DOHH2 (cell line): ENCODE measurements around the gene ACSF3.

Source experiments
- CTCF ChIP-seq: fragments of 200-600 bp; sonication (generic); IDR thresholded peaks from one replicate; pipeline ENCODE4 v1.5.1; 2014; ENCODE audit warnings: antibody characterized with exemption, mild to moderate bottlenecking, low read depth, low read length; ENCODE audit not compliant: poor library complexity, severe bottlenecking
- EZH2phosphoT487 ChIP-seq: fragments of 200-600 bp; sonication (generic); IDR thresholded peaks from 2 replicates; pipeline ENCODE4 v1.6.1; 2017; ENCODE audit warnings: borderline replicate concordance, mild to moderate bottlenecking, antibody characterized with exemption, low read length, moderate library complexity, mixed read lengths

- TF ChIP-seq EZH2phosphoT487 = no peak
- no peak for TF ChIP-seq CTCF
These were observed 45.4 kb upstream of the ACSF3 start for GRCh38 chr16:89048090-89048725.
